Activated CD4-positive, alpha-beta T cell treated with anti-CD3 and anti-CD28 coated beads for 24 hours (primary cell): ENCODE measurements around the gene RASA3.
"Not testable (repeated sequence)": the region's sequence is repeated elsewhere in the genome, so short reads cannot be mapped to it uniquely, and the experiment has no call there.

Experiments
- DNase-seq, 2 donors: peaks; one replicate each; pipeline ENCODE4 v3.0.0-alpha.2; 2020; ENCODE audit warnings: low read depth in 2 of 2

The RASA3 gene, protein sequence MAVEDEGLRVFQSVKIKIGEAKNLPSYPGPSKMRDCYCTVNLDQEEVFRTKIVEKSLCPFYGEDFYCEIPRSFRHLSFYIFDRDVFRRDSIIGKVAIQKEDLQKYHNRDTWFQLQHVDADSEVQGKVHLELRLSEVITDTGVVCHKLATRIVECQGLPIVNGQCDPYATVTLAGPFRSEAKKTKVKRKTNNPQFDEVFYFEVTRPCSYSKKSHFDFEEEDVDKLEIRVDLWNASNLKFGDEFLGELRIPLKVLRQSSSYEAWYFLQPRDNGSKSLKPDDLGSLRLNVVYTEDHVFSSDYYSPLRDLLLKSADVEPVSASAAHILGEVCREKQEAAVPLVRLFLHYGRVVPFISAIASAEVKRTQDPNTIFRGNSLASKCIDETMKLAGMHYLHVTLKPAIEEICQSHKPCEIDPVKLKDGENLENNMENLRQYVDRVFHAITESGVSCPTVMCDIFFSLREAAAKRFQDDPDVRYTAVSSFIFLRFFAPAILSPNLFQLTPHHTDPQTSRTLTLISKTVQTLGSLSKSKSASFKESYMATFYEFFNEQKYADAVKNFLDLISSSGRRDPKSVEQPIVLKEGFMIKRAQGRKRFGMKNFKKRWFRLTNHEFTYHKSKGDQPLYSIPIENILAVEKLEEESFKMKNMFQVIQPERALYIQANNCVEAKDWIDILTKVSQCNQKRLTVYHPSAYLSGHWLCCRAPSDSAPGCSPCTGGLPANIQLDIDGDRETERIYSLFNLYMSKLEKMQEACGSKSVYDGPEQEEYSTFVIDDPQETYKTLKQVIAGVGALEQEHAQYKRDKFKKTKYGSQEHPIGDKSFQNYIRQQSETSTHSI

DNA sequence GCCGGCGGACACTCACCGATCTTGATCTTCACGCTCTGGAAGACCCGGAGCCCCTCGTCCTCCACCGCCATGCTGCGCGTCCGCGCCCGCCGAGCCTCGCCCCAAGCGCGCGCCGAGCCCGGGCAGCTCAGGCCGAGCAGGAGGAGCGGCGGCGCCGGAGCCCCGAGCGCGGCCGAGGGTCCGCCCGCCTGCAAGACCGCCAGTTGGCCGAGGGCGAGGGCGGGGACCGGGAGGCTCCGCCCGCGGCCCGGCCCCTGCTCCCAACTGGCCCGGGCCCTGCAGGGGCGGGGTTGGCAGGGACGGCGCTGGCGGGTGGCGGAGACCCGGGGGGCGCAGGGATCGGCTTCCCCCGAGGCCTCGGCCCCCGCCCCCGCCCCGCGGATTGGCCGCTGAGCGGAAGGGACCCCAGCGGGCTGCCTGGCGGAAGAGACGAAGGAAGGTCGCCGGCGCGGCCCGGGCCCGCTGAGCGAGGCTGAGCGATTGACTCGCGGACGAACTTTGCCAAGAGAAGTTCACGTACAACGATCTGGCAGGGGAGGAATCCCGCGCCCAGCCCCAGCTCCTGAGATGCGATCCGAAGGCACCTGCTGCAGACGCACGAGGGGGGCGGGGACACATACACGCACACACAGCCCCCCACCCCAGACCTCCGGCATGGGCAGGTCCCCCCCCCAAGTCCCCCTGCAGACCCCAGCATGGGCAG, at the start of gene RASA3:
Gene RASA3, minus strand, starts transcription at position 205 of the 703 bp plus-strand sequence. Its CDS starts 134 bp downstream, at position 71.
- peak in 1 of 2 donors; percentile 53 for DNase-seq

DNA sequence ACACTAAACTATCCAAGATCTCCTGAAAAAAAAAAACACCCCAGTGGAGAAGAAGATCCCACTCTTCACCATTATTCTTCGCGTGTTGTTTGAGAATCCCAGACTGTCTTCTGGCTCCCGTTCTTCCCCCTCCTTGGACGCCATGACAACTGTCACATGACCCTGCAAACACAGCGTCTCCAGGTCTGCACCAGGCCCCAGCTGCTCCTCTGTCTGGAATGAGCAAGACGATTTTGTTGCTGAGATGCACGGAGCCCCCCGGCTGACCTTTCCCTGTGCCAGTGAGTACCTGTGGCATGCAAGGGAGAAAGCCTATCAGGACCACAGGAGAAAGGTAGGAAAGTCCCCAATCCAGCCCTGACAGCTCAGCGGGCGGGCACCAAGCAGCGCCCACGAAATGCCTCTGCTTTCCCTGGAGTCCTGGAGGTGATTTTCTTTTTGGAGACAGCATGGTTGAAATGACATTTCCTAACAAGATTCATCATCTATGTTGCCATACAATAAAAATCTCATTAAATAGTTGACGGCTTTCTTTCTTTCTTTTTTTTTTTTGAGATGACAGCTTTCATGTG, 46.8 kb upstream of the RASA3 start, which contains the start of gene CFAP97D2:
Gene CFAP97D2, plus strand, starts transcription at position 171 of the 572 bp plus-strand sequence. Its CDS starts 74 bp downstream, at position 245.
- no peak for DNase-seq

DNA sequence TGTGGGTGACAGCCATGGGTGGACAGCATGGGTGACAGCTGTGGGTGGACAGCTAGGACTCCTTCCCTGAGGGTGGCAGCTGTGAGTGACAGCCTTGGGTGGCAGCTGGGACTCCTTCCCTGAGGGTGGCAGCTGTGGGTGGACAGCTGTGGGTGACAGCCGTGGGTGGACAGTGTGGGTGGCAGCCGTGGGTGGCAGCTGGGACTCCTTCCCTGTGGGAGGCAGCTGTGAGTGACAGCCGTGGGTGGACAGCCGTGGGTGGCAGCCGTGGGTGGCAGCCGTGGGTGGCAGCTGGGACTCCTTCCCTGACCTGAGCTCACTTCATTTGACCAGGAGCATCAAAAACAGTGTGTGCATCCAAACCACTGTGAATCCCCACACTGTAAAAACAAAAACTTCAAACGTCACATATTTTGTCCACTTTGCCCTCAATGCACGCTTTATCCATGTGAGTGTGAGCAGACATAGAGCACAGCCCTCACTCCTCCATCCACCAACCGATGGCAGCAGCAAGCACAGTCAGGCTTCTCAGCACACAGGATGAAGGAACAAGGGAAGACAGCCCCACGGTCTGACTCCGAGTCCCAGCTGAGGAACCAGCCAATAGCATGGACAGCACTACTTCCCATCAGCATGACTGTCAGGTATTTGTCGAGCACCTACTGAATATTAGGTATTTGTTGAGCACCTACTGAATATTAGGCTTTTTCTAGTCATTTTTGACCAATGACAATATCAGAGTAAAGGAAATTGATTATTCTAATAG, 45.0 kb upstream of the RASA3 start:
- DNase-seq: no peak

DNA sequence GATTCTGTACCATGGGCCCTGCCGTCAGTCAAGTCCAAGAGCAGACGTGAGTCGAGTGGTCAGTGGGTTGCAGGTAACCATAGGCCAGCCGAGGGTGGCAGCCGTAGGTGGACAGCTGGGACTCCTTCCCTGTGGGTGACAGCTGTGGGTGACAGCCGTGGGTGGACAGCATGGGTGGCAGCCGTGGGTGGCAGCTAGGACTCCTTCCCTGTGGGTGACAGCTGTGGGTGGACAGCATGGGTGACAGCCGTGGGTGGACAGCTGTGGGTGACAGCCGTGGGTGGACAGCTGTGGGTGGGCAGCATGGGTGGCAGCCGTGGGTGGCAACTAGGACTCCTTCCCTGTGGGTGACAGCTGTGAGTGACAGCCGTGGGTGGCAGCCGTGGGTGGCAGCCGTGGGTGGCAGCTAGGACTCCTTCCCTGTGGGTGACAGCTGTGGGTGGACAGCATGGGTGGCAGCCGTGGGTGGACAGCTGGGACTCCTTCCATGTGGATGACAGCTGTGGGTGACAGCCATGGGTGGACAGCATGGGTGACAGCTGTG, 44.0 kb upstream of the RASA3 start:
- DNase-seq: not testable (repeated sequence)

DNA sequence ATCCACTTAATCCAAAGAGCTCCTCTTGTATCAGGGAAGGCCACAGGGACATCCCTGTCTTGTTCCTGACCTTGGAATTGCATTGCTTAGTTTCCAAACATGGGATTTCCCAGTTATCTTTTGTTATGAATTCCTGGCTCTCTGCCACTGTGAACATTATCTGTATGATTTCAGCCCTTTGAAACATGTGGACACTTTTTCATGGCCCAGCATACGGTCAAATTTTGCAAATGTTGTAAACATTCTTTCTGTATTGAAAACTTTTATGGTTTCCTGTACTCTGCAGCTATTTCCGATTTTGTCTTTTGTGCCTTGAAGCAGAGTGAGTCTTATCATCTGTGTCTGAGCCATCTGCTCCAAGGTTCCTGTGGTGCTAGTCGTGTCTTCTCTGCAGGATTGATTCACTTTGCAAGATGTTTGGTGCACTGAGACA, 42.1 kb upstream of the RASA3 start:
- DNase-seq: no peak

DNA sequence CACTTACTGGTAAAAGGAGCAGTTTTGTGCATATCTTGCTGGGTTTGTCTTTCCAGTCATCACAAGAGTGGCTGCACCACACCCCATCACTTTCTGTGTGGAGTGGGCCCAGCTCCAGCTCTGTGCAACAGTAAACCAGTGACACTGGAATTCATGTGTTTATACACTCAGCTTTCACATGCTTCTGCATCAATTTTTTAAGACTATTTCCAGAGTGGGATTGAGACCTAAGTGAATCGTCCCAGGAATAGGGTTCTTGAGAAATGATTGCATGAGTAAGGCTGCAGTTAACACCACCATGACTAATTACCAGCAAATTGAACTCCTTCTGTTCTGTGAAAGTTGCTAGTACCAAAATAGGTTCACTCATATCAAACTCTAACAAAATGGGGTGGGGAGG, 41.3 kb upstream of the RASA3 start:
- no peak for DNase-seq

DNA sequence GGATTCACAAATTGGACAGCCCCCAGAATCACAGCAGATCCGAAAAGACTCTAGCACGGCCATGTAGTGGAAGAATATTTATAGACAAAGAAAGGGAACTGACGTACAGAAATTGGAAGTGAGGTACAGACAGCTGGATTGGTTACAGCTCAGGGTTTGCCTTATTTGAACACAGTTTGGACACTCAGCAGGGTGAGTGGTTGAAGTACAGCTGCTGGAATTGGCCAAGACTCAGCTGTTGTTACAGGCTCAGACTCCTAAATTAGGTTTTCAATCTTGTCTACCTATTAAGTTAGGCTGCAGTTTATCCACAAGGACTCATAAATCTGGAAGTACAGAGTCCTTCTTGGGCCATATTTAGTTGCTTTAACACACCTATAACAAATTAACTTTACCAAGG, 40.8 kb upstream of the RASA3 start:
- no peak for DNase-seq

DNA sequence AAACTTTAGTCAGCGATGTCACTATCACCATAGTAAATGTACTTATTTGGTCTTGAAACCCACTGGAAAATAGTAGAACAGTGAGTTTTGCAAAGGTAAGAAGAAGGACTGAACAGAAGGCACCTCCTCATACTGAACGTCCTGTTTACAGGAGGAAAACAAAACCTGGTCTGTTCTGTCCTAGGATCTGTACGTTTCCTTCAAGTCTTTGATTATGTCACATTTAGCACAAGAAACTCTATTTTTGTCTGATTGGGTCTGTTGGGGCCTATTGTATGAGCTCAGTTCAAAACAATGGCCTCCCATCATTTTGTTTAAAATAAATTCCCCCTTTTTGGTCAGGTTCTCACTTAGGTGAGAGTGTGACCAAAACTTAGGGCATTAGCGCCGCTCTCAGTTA, 35.5 kb upstream of the RASA3 start:
- no peak for DNase-seq

DNA sequence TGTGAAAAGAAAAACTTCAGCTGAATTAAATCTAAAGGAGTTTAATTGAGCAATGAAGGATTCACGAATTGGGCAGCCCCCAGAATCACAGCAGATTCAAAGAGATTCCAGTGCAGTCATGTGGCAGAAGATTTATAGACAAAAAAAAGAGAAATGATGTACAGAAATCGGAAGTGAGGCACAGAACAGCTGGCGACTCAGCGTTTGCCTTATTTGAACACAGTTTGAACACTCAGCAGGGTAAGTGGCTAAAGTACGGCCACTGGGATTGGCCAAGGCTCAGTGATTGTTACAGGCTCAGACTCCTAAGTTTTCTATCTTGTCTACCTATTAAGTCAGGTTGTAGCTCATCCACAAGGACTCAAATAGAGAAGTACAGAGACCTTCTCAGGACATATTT, 35.0 kb upstream of the RASA3 start:
- no peak for DNase-seq

DNA sequence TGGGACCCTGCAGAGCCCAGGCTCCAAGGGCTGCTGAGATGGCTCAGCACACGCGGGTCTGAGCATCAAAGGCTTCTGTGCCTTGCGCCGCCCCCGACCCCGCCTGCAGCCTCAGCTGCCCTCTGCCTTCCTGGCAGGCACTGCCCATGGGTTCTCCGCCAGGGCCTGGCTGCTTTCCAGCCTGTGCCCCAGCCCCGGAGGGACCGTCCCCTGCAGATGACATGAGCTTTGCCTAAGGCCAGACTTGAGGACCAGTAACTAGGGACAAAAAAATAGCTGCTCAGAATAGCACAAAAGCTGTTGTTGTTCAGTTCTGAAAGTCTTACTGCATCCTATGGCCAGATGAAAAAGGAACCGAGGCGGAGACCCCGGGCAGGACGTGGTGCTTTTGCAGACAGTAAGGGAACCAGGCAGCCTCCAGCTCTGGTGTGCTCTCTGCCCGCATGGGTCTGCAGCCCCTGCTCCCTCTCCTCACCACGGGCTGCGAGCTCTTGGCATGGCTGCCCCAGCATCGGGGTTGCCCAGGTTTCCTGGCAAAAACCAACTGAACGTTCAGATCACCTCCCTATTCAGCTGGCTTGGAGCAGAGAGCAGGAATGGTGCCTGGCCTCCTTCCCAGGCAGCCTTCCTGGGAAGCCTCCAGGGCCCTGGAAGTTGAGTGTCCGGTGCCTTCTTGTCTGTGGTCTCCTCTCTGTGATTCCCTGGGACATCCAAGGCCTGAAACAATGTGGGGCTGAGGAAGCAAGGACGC, 34.1 kb upstream of the RASA3 start:
- no peak for DNase-seq

DNA sequence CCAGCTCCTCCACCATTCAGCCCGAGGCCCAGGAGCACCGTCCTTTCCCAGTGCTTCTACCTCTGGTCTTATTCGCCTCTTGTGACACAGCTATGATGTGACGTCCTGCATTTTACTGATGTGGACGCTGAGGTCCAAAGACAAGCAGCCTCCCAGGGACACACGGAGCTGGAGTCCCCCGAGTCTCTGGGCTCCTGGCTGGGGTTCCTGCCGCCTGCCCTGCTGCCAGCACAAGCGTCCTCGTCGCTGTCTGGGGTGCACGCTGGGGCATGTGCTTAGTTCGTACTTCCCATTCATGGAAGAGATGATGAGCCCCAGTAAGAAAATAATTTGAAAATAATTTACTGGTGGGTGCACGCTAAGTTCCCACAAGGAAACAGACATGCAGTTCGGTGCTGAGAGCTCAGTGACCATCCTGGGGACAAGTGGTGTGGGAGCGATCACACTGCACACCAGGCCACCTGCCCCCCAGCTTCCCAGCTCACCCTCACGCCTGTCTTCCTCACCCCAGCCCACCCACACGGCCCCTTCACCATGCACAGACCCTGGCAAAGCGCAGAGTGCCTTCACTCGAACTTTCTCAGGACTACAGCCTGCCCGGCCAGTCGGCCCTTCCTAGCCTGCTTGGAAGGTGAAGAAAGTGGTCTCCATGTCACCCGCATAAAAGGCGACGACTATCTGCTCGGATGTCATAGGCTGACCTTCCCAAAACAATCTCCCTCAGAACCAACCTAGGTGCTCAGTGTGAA, 32.4 kb upstream of the RASA3 start:
- no peak for DNase-seq

DNA sequence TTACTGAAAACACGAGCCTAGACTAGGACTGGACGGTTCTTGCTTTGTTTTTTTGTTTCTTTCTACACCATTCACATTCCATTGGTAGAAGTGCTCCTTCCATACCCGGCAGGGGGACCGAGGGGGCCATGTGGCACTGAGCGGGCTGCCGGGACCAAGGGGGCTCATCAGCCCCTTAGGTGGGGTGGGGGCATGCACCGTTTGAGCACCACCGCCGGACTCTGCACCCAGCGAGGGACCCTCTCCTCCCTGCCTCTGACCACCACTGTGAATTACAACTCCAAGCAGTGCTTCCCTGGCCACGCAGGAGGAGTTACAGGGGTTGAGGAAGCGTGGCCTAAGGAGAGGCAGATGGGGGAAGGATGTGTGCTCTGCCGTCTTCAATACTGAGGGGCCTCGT, 31.6 kb upstream of the RASA3 start:
- no peak for DNase-seq

DNA sequence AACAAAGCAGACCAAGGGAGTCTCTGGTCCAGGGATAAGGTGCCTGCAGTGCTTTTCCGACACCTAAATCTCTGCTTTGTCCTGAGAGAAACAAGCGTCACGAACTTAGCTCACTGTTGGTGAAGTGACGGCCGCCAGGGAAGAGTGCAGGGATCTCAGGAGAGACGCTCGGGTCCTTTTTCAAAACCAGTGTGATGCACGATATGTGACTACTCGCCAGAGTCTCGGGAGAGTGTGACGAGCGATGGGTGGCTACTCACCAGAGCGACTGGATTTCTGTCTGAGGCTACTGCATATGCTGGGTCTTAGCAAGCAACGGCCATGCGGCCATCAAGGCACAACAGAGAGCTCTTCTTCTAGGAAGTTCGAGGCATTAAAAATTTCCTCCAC, 30.1 kb upstream of the RASA3 start:
- DNase-seq: no peak

DNA sequence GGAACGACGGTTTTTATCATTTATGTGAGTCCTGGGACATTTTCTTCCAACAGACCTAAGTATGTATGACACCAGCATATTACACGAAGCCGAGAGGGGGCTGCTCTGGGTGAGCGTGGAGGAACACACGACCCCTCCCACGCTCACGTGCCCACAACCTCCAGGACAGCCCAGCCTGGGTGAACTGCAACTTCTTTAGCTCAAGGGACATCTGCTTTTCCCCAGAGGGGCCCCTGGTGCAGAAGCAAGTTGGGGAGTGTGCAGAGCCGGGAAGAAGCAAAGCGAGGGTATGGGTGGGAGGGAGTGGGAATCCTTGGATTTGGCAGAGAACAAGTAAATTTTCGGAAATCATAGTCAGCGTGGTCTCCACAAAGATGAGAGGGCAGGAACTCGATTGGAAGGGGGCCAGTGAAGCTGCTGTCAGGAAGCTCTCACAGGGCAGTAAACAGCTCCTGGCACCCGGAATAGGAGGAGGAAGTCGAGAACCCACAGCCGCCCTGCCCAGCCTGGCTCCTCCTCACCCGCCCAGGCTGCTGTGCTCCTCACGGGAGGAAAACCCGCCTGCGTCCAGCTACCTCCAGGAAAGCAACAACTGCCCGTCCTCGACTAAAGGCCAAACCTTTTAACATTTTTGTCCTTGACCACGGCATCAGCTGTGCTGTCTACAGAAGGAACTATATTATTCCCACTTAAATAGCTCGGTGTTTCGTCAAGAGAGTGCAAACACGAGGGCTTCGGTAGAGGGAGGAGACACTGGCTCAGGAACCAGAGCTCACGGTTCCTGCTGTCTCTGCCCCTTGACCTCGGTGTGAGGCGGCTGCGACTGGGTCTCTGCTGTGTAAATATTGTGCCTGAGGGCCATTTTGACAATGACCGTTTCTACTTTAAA, 29.5 kb upstream of the RASA3 start:
- DNase-seq: peak in 1 of 2 donors; percentile 15

DNA sequence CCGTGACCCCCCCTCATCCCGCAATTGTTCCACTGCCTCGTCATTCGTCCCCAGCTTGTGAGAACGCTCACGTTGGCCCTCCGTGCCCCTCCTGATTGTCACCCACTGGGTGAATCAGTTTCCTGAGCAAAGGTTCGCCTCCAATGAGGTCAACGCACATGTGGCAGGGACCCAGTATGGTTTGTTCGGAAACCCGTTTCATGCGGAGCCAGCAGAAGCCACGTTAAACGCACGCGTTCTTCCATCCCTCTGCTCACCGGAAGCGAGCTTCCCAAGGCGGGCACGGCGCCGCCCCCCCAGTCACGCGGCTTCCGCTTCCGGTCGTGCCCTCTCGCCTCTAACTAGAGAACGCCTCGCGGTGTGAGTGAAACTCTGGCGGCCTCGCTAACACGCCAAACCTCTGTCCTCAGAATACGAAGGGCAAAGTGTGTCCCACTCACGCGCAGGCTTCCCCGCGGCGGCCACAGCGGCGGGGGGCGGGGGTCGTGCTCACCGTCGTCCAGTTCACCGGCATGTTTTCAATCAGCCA, 28.7 kb upstream of the RASA3 start:
- no peak for DNase-seq

DNA sequence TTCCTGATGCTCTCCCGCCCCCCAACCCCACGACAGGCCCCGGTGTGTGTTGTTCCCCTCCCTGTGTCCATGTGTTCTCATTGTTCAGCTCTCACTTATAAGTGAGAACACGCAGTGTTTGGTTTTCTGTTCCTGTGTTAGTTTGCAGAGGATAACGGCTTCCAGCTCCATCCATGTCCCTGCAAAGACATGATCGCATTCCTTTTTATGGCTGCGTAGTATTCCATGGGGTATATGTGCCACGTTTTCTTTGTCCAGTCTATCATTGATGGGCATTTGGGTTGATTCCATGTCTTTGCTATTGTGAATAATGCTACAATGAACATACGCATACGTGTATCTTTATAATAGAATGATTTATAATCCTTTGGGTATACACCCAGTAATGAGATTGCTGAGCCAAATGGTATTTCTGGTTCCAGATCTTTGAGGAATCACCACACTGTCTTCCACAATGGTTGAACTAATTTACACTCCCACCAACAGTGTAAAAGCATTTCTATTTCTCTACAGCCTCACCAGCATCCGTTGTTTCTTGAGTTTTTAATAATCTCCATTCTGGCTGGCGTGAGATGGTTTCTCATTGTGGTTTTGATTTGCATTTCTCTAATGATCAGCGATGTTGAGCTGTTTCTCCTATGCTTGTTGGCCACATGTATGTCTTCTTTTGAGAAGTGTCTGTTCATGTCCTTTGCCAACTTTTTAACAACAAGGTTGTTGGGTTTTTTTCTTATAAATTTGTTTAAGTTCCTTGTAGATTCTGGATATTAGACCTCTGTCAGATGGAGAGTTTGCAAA, 26.6 kb upstream of the RASA3 start:
- not testable (repeated sequence) for DNase-seq

DNA sequence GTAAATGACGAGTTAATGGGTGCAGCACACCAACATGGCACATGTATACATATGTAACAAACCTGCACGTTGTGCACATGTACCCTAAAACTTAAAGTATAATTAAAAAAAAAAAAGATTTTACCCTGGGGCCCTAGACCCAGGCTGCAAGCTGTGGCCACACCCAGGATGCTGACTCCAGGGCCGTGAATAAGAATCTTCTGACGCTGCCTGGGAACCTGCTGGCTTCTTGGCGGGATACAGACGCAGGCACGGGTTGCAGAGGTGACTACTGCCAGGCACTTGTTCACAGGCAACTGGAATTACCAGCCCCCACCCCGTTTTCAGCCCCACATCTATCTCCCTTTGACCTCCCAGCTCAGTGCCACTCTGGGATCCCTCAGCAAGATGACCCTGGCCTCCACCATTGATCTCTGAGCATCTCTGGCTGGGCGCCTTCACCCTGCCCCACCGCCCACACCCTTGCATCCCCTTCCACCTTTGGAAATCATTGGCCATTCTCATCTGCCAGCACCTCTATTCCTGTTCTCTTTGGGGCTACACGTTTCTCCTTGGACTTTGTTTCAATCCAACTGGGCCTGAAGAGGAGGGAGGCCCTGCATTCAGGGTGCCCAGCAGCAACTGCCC, 25.6 kb upstream of the RASA3 start:
- no peak for DNase-seq
